ENCODE data around the gene ADAT1.

The ADAT1 gene

DNA sequence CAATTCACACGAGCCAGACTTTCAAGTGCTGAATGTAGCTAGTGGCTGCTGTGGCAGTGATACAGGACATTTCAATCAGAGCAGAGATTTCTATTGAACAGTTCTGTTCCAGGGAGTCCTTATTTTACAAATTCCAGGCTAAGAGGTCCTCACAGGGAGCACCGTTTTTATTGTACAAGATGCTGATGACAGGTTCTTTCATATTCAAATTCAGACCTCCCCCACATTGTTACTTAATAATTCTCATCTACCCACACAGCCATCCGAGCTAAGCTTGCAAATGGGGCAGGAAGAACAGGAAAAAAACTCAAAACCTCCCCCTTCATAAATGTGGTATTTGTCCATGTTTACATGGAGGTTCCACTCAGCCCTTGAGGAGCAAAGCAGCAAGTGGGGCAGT lies 47.1 kb downstream of the ADAT1 start:
- no peak for DNase-seq (ENCODE audit: low spot score)

DNA sequence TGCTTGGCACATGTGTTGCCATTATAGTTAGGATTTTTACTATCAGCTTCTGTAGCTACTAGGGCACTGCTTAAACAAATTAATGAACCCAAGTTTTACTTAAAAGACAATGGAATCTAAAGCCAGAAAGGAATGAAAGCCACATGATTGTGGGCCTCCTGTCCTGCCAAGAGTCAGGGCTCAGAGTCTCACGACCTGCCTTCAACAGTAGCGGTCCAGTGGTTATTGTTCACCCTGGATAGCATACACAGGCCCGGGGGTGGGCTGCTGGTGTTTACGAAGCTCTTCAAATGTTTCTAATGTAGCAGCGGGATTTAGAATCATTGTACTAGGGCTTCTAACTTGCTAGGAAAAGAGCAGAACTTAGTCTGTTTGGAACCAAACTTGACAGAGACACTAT lies 49.1 kb downstream of the ADAT1 start:
- DNase-seq (ENCODE audit: low spot score) = no peak

DNA sequence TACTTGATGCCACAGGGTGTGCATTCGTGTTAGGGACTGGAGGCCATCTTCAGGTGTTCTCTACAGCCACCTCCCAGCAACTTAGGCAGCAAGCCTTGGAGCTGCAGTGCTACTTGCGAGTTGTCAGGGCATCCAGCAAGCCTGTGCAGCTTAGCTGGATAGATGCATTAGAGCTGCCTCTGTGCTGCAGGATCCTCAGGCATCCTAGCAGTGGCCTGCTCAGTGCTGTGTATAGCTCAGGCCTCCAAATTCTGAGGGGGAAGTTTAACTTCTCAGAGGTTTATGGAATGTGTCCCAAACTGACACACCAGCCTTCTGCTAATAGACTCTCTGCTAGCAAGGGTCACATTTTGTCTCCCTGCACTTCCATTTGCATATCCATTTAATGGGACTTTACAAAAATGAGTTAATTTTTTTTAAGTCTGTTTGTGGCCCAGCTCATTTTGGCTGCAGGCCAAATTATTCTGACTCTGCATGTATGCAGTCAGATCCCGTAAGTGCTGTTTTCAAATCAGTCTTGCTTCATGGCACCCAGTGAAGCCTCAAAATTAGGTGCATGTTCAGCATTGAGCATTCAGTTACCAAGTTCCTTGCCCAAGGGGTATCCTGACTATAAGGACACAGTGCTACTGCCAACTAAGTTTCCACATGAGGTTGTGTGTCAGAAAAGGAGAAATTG lies 50.1 kb downstream of the ADAT1 start:
- DNase-seq (ENCODE audit: low spot score) = no peak

DNA sequence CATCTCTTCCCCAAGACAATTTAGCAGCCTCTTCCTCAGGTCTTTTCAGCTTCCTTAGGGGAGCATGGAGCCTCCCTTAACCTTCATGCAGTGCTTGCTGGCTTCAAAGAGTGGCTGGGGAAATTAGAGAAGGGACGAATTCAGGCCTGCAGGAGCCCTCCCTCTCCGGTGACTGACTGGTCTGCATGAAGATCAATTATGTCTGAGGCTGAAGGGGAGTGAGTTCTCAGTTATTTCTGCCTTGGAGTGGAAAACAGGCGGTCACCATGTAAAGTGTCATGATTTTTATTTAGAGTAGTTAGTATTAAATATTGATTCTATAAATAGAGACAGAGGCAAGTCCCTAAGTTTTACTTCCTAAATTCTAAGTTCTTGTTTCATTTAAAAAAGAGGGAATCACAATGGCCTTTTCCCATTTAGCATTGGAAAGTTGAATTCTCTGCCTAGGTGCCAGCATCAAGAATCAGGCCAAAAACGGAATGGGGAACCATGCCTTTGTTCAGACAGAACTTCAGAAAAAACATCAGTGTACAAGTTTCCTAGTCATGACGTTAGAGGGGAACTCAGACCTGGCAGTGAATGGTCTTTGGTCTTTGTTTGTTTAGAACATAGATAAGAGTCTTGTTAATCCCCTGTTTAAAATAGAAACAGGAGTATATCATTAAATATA lies 52.5 kb downstream of the ADAT1 start:
- no peak for DNase-seq (ENCODE audit: low spot score)

DNA sequence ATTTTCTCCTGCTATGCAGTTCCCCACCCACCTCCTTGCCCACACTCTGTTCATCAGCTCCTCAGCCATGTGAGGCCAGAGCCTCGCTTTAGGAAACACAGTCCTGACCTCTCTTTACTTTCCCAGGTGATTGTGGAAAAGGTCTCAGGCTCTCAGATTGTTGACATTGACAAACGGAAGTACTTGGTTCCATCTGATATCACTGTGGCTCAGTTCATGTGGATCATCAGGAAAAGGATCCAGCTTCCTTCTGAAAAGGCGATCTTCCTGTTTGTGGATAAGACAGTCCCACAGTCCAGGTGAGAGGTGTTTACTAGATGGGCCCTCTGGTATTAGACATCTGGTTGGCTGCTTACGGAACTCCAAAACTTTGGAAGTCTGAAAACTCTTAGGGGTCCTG lies 55.2 kb downstream of the ADAT1 start:
- no peak for DNase-seq (ENCODE audit: low spot score)

DNA sequence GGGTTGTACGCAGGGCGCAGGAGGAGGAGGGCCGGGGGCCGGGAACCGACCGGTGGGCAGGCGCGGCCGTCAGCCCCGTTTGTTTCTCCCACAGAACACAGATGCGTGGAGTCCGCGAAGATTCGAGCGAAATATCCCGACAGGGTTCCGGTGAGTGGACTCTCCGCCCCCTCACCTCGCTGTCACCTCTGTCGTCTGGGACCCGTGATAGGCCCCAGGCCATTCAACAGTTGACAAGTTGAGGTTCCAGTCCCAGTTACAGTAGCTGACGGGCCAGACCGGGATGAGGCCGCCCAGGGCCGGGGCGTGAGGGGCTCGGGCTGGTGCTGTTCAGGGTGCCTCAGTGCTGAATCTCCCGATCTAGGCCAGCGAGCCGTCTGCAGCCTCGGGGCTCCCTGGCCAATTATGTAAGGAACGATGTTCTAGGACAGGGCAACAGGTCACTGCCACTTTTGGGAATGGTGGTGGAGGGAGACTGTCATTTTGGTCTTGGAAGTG lies 56.3 kb downstream of the ADAT1 start:
- no peak for DNase-seq (ENCODE audit: low spot score)

DNA sequence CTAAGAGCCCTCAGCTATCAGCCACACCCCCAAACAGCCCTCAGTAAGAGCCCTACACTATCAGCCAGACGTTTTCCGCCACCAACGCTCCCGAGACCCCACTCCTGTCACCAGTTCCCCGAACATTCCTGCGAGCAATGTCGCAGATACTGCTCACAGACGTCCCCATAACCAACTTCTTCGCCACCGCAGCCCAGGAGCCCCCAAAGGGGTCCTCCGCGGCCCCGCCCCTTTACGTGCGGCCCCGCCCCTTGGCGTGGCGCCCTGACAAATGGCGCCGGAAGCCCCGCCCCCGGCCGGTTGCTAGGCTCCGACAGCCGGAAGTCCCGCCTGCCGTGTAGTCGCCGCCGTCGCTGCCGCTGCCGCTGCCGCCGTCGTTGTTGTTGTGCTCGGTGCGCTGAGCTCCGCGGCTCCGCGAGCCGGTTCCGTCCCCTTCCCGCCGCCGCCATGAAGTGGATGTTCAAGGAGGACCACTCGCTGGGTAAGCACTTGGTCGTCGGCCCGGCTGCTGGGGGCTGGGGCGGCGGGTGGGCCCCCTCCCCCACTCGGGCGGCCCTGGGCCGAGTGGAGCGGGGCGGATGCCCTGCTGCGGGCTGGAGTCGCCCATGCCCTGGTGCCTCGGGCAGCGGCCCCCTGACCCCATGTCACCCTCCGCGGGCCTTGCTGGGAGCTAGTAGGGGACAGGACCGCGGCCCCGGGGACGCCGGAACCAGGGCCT lies 56.9 kb downstream of the ADAT1 start, which contains the start of gene GABARAPL2:
Gene GABARAPL2 (plus strand): TSS at position 340 of the 718 bp plus-strand sequence. CDS start 108 bp downstream, at position 448.
- DNase-seq (ENCODE audit: low spot score) = peak; percentile 62

DNA sequence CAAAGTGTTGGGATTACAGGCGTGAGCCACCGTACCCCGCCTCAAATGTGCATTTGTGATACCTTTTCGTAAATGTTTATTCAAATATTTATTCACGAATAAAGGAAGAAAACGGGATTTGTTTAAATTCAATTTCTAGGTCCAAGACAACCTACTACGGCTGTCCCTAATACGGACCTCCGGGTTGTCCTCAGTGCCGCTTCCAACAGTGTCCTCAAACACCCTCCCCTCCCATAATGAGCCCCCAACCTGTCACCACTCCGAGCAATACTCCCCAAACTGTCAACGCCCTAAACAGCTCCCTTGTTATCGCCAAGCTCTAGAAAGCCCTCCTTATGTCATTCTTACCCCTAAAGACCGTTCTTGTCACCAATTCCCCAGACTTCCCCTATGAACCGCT lies 57.4 kb downstream of the ADAT1 start:
- DNase-seq (ENCODE audit: low spot score) = no peak

DNA sequence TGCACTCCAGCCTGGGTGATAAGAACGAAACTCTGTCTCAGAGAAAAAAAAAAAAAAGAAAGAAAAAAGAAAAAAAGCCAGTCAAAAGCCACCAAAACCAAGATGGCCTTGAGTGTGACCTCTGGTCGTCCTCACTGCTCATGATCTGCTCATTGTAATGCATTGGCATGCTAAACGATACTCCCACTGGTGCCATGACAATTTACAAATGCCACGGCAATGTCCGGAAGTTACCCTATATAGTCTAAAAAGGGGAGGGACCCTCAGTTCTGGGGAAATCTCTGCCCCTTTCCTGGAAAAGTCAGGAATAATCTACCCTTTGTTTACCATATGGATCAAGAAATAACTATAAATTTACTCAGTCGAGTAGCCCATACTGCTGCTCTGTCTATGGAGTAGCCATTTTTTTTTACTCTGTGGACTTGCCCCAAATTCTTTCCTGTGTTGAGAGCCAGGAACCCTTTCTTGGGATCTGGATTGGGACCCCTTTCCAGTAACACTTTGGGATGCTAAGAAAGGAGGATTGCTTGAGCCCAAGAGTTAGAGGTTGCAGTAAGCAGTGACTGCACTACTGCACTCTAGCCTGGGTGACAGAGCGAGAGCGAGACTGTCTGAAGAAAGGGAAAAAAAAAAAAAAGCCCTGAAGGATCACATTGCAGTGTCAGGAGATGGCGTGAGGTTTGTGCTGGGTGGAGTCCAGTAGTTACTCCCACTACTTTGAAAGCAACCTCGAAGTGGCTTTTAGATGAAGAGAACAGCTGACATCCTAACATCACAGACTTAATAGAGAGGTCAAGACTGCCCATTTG lies 63.3 kb downstream of the ADAT1 start:
- DNase-seq (ENCODE audit: low spot score) = peak; percentile 63

DNA sequence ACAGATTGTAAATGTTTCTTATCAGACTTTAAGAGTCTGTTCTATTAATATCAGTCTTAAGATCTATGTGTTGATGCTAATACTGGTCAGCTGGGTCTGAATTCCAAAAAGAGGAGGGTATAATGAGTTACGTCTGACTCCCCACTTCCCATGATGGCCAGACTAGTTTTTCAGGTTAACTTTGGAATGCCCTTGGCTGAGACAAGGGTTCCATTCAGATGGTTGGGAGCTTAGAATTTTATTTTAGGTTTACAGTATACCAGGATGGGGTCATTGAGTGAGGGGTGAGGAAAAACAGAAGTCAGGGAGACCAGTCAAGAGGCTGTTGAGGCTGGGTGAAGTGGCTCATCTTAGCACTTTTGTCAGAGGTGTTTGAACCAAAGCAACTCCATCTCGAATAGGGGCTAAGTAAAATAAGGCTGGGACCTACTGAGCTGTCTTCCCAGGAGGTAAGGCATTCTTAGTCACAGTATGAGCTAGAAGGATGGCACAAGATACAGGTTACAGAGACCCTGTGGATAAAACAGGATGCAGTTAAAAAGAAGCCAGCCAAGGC lies 64.2 kb downstream of the ADAT1 start:
- no peak for DNase-seq (ENCODE audit: low spot score)

DNA sequence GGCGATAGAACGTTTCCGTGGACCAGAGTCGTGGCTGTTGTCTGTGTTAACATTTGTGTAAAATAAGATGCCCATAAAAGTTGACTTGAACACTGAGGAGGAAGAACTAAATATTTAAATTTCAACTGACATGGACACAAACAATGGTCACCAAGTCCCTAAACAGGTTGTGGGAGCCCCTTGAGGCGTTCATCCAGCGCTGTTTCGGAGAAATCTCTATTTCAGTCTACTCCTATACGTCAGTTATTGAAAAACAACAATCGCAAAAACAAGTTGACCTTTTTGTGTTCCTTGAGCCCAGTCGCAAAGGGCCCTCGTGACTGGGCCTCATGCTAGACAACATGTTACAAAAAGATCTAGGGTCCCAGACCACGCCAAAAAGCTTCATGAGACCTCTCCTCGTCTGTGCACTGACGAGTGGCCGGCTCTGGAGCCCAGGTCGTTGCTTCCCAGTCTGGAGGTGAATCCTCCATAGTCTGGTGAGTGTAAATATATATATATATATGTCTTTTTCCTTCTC lies 66.6 kb downstream of the ADAT1 start:
- no peak for DNase-seq (ENCODE audit: low spot score)

DNA sequence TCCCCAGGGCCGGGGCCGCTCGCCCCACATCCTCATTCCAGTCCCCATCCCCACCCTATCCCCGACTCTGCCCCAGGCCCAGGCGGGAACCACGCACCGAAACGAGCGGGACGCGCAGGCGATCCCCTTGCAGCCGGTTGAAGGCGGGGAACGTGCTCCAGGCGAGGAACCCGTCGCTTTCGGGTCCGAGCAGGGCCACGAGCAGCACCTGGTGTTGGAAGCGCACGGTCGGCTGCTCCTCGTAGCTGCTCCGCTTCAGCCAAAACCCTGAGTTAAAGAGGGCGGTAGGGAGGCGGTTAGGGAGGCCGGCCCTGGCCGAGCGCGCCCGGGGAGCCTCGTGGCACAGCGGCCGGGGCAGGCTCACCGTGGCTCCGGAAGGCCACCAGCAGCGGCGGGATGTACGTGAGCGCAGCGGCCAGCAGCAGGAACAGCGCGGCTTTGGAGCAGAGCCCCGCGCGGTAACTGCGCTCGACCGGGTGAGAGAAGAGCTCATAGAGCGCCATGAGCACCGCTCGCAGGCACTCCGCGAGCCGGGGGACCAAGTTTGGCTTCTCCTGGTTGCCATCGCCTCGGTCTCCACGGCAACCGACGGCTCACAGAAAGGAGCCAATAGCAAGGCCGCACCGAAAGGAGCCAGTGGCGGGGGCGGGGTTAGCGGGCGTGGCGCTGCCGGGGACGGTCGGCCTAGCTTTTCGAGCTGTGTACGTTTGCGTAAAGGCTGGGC lies 67.2 kb downstream of the ADAT1 start, which contains the start of gene TMEM231:
Gene TMEM231 (minus strand): TSS at position 546 of the 724 bp plus-strand sequence. CDS start 43 bp downstream, at position 503.
- peak; percentile 87 for DNase-seq (ENCODE audit: low spot score)

DNA sequence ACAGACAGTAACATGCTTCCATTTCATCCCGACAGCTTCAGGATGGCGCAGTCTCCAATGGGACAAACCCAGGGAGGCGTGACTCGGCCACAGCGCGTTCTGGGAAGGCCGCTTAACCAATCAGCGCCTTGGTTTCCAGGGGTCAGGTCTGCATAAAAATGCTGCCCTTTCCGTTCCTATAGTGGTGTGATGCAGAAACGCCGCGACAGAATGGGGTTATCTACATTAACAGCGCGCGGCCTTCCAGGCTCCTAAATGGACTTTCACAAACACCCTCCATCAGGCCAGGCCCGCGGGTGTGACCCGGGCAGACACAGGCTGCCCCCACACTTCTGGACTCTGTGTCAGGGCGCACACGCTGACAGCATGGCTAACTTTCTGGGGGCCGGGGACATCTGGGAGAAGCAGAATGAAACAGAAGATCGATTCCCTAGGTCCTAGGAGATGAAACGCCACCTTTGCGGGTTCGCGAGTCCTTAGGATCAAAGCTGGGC lies 67.8 kb downstream of the ADAT1 start:
- peak; percentile 79 for DNase-seq (ENCODE audit: low spot score)

DNA sequence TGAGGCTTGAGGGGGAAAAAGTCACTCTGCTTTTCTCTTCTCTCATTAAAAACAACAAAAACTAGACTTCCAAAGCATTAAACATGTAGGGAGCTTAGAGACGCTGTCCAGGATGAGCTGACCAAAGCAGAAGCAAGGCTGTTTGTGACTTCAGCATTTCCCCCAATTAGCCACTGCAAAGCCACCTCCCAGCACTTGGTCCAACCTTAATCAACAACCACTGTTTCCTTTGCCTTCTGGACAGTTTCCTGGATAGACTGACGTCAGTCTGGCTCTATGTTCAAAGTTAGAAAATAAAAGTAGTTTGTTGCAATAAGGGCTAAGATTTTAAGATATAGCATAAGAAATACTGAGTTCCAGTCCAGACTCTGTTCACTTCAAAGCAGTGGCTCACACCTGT lies 70.1 kb downstream of the ADAT1 start:
- DNase-seq (ENCODE audit: low spot score) = no peak

DNA sequence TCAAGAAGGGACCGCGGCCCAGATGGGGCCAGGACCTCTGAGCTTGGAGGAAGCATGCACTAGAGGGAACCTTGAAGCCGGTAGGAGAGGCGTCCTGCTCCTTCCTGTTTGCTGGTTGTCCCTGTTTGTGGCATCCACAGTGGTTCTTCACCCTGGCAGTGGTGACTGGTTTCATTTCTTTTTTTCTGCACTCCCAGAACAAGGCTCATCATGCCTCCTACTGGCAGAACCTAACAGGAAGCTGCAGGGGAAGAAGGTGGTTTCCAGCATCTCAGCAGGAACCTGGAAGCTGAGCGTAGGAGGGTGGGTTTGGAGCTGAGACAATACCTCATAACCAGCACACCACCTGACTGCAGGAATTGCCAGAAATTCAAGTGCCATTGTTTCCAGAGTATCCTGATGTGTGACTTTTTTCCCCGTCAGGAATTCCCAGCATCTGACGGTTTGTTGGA lies 72.8 kb downstream of the ADAT1 start:
- DNase-seq (ENCODE audit: low spot score) = no peak
